Adipose tissue (tissue), 3 donors: ENCODE measurements around the gene STOML1. TPM values are rescaled to one million over a fixed set of nuclear protein-coding genes. Genes with fewer than 3 reads are reported as not detected.

Experiments used
- H3K27ac ChIP-seq: one replicate; pipeline ENCODE4 v1.5.1; 2013; ENCODE audit warnings: low read depth, low read length
- WGBS, 3 donors: extraction: QIAGEN DNeasy Blood & Tissue Kit; methylation state at CpG; one replicate each; pipeline ENCODE4 v1.1.7; 2013; 5-methylcytosine and 5-hydroxymethylcytosine counted together
- polyA plus RNA-seq, 3 donors: library from polyadenylated mRNA; stranded (reverse); fragments of 200-250 nt; gene quantifications; one replicate each; pipeline ENCODE4 v1.2.3, GENCODE V29; 2013
- donor health status: healthy with polysubstance abuse.
- donor health status: Bipolar disorder and iron deficiency.
- donor health status: healthy.

Gene STOML1
- polyA plus RNA-seq, 3 donors: 10.3 to 17.6 (median 14.4) TPM

GRCh38 chr15:73954188-73955145, 37.6 kb downstream of the STOML1 start:
- 84 to 92% (median 89%) methylated on average over 27 of the region's 27 CpGs for WGBS, 3 donors
- H3K27ac ChIP-seq: no peak overlapping the region

DNA sequence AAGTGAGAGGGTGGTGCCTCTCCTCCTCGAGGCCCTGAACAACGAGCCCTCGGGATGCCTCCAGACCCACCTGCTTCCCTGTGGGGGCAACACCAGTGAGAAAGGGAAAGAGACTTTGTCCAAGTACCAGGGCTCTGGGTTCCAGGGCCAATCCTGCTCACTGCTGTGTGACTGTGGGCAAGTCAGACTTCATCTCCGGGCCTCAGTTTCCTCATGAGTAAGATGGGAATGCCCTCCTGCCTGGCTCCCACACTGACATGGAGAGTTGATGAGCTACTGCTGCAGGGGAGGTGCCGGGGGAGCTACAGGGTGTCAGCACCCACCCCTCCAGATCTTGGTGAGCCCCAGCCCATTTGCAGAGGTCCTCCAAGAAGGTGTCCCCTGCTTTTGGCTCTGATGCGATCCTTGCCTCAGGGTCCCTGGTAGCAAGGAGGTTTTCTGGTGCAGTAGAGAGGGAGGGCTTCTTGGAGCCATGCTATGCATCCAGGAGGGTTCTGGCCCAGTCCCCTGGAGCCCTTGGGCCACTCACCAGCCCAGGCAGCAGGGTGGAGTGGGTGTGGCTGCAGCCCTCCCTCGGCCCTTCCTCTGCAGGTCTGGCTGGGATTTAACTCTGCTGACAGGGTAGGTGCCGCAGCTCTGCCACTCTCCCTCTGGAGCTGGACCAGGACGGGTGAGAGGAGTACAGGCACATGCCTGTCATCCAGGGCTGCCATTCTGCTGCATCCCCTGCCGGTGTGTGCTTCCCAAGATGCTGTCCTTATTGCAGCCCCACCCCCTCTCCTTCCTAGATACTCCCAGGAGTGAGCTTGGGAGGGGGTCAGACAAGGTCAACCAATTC, 39.0 kb downstream of the STOML1 start:
- WGBS, 3 donors: 78 to 81% (median 80%) methylated on average over 10 of the region's 10 CpGs
- H3K27ac ChIP-seq: no peak overlapping the region

DNA sequence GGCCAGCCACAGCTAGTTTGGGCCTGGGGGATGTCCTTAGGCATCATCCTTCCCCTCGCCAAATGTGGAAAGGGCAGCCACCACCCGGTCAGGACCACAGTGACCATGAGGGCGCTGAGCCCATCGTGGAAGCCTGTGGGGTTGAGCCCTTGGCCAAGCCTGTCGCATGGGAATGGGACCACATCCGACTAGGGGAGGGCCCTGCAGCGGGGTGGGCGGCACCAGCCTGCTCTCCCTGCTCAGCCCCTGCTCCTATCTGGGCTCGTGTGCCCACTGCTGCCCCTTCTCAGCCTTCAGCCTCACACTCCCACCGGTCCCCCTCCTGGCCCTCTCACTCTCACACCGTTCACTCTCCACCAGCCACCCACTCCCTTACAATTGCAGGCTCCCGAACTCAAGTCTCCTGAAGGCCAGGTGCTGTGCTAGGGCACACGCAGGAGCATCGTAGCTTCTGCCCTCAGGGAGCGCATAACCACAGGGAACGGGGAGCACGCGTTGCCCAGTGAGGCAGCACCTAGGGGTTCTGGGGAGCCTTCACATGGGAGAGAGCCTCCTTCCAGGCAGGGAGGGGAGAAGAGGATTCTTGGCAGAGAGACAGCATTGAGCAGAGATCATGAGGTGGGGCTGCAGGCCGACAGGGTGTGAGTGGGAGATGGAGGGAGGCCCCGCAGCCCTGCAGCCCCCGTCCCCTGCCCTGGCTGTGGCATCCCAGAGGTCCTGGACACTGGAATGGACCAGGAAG, 39.8 kb downstream of the STOML1 start:
- whole genome bisulfite sequencing, 3 donors: 81 to 85% (median 82%) methylated on average over 21 of the region's 21 CpGs
- peak overlapping the region; percentile 20 for H3K27ac ChIP-seq

DNA sequence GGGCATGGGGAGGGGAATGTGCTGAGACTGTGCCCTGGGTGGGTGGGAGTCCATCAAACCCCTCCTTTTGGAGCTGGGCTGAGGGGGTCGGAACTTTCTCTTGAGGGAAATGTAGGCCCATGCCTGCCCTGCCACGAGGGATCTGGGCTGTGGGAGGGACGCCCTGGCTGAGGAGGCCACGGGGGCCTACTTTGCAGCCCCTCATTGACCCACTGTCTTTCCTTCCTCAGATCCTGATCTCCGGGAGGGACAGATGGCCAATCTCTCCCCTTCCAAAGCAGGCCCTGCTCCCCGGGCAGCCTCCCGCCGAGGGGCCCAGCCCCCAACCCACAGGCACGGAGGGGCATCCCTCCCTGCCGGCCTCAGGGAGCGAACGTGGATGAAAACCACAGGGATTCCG, 40.5 kb downstream of the STOML1 start:
- peak overlapping the region; percentile 30 for H3K27ac ChIP-seq
- WGBS, 3 donors: 36 to 78% (median 40%) methylated on average over 9 to 13 of the region's 13 CpGs

DNA sequence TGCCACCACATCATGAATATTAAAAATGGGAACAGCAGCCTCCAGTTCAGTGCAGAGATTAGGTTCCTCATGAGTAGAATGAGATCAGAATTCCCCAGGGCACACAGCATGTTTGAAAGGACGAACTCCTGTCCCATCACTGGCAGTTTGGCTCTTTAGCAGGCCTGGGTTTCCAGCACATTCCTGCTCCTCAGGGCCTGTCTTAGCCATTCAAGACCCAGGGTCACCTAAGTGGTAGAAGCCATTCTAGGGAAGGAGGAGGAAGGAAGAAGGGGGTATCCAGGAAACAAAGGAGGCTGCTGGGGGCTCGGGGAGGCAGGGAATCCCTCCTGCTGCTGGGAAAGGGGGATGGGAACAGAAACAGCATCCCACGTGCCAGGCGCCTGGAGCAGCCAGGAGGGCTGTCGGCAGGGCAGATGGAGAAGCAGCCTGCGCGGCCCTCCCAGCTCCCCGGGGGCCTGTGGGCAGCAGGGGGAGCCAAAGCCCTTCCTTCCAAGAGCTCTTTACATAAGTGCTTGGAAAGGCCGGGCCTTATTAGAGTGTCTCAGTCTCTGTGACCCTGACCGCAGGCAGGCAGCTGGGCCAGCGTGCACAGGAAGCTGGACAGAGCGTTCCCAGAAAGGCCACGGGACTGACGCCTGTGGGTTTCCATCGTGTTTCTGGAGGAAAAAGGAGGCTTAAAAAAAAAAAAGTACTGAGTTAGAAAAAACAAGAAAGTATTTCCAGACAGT, 41.1 kb downstream of the STOML1 start:
- WGBS, 3 donors: 4 to 8% (median 4%) methylated on average over 15 of the region's 15 CpGs

GRCh38 chr15:73950479-73950830, 41.6 kb downstream of the STOML1 start:
- H3K27ac ChIP-seq: no peak overlapping the region

More for the DNA sequence above, 41.1 kb downstream of the STOML1 start:
- peak overlapping the region; percentile 46 for H3K27ac ChIP-seq

DNA sequence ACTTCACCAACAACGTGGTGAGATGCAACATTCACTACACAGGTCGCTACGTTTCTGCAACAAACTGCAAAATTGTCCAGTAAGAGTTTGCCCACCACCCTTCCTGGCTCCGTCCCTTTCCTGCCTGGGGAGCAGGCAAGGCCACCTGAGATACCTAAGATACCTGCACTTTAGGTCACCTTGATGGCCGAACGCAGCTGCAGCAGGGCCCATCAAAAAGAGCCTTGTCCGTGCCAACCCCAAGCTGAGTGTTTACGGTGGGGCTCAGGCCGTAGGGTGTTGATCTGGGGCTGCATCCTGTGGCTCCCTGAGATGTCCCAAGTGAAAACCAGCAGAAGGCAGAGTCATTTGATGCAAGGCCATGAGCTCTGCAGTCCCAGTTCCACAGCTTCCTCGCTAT, 42.6 kb downstream of the STOML1 start:
- 89 to 92% (median 92%) methylated on average over 10 of the region's 10 CpGs for WGBS, 3 donors
- no peak overlapping the region for H3K27ac ChIP-seq

DNA sequence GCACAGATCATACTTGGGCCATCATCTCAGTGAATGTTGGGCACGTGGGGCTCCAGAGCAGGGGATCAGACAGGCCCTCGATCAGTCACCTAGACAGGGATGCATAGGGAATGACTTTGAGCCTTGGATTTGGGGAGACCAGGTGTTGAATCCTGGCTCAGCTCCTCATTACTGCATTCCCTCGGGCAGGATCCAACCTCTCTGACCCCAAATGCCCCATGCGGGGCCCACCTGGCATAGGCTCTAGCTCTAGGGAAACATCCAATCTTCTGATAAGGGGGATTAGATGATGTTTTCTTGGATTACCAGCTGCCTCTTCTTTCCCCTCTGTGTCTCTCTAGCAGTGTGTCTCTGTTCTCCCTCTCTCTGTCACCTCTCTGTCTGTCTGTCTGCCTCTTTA, 43.1 kb downstream of the STOML1 start:
- WGBS, 3 donors: 70 to 91% (median 82%) methylated on average over 4 of the region's 4 CpGs
- no peak overlapping the region for H3K27ac ChIP-seq

DNA sequence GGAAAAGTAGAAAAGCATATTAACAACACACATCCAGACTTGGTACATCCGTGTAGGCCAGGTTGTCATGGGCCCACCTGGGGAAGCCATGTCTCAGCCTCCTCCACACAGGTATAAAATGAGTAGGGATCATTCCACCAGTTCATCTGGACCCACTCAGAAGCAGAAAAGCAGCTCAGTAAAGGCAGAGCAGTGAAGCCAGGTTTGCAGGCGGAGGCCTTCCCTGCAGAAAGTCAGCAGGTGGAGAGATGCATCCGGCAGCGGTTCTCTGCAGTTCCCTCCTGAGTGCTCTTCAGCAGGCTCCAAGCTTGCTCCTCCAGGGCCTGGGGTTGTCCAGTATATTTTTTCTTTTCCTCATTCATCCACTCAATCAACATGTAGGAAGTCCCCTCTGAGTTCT, 43.7 kb downstream of the STOML1 start:
- H3K27ac ChIP-seq: no peak overlapping the region
- WGBS, 3 donors: 91 to 98% (median 94%) methylated on average over 4 of the region's 4 CpGs

GRCh38 chr15:73947651-73948050, 44.4 kb downstream of the STOML1 start:
- H3K27ac ChIP-seq: no peak overlapping the region
- 94 to 97% (median 96%) methylated on average over 9 of the region's 9 CpGs for WGBS, 3 donors

GRCh38 chr15:73946795-73947370, 45.2 kb downstream of the STOML1 start:
- H3K27ac ChIP-seq: no peak overlapping the region
- 91 to 98% (median 96%) methylated on average over 8 to 9 of the region's 9 CpGs for WGBS, 3 donors

DNA sequence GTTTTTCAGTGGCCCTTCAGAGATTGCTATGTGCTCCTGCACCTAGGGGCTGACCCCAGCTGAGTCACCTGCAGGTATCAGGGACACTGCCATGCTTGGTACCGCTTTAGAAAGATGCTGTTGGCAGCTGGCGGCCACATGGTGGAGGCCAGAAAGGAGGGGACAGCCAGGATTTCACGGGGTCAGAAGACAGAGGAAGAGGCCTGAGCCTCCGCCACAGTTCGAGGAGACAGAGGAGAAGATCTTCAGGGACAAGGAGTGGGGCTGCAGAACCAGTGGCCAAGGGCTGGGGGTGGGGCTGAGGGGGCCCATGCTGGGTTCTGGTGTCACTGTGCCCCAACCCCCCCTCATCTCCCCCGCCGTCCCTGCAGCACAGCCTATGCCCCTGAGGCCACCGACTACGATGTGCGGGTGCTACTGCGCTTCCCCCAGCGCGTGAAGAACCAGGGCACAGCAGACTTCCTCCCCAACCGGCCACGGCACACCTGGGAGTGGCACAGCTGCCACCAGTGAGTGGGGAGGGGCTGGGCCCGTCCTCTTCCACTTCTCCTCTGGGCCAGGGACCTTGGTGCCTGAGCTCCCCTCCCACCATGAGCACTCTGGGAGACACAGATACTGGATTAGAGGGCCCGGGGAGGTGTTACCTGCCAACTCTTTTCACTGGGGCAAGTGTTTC, 45.9 kb downstream of the STOML1 start:
- WGBS, 3 donors: 73 to 79% (median 74%) methylated on average over 17 of the region's 17 CpGs
- H3K27ac ChIP-seq: no peak overlapping the region

GRCh38 chr15:73945130-73945508, 47.0 kb downstream of the STOML1 start:
- WGBS, 3 donors: 73 to 88% (median 80%) methylated on average over 4 of the region's 4 CpGs
- H3K27ac ChIP-seq: no peak overlapping the region

DNA sequence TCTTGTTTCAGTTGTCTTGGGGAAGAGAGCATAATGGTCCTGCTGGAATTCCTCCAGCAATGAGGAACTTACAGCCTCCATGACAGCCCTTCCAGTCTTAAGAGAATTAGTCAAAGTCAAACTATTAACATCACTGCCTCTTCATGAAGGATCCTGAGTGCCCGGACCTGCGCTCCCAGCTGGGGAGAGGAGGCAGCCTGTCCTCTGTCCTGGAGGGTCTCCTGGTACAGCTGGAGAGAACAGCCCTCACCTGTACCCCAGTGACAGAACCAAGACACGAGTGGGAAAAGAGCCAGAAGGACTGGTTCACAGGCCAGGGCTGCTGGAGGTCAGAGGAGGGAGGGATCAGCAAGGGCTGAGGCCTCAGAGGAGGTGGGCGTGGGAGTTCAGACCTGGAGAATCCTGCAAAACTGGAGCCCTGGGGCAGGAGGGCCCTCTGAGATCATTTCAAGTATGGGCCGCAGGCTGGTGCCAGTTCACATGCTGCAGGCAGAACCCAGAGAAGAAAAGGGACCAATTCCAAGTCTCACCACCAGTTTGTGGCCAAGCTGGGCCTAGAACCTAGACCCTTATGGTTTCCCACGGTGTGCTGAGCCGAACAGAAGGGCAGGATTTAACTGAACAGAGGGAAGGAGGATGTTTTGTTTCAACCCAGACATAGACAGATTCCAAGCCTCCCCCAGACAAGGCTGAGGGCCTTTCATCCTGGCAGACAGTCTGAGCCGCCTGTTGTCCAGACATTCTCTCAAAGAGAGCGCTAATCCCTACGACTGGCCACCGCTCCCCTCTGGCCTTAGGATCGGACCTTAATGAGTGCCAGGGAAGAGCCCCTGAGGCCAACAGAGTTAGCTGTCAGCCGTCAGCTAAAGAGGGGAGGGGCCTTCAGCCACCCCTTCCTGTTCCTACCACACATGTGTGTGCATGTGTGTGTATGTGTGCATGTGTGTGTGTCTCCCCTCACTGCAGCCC, 47.6 kb downstream of the STOML1 start:
- H3K27ac ChIP-seq: no peak overlapping the region
- WGBS, 3 donors: 57 to 74% (median 59%) methylated on average over 13 of the region's 13 CpGs

DNA sequence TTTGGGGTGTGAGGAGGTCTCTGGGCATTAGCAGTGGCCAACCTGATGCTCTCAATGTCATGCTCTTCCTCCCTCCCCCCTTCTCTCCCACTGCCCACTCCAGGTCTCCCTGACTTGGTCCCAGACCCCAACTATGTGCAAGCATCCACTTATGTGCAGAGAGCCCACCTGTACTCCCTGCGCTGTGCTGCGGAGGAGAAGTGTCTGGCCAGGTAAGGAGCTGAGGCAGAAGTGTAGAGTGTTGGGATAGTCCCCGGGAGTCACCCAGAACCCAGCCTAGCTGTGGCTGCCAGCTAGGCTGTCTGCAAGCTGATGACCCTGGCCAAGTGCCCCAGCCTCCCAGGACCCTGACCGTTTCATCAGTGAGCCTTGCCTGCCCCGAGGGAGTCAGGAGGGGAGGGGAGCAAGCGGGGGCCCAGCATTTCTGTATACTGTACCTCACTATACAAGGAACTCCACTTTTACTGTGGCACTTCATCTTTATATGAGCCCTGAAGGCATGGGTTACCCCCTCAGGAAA, 49.3 kb downstream of the STOML1 start:
- no peak overlapping the region for H3K27ac ChIP-seq
- WGBS, 3 donors: 76 to 88% (median 84%) methylated on average over 6 of the region's 6 CpGs
